Measurements from ENCODE around the gene TAGLN2.

Gene TAGLN2

DNA sequence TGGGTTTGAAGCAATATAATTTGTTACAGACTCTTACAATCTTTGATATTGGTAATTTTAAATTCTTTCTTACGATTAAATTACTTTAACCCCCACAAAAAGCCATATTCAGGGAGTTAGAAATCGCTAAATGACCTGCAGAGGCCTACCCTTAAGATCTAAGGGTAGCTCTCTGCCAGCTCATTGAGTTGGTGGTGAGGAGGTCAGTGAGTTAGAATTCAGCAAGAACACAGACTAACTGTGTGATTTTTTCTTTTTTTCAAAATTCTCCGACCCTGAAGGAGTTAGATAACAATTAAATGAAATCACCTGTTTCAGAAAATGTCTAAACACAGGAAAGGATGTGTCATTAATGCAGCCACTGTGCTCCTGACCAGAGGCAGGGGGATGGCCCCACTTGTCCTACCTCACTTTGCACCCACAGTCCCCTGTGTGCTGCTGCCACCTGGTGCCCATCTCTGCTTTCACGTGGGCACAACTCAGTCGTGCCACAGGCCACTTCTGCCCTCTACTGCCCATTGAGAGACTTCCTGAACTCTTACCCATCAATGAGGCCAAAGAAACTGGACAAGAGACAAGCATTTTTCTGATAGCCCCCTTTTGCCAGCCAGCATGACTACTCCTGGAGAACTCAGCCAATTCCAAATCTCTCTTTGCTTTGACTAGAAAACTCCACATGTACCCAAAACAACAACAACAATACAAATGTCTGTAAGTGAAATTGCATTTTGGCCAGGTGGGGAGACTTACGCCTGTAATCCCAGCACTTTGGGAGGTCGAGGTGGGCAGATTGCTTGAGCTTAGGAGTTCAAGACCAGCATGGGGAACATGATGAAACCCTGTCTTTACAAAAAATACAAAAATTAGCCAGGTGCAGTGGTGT is 33.8 kb downstream of the TAGLN2 start:
- H3K36me3 ChIP-seq (ENCODE audit: control insufficient read depth in 1 of 2, insufficient read depth in 2 of 2, low read length in 2 of 2) = no peaks in the 10 kb centered on the region
- H3K27ac ChIP-seq (ENCODE audit: low read depth, low read length) = no peak overlapping the region
- H3K4me1 ChIP-seq (ENCODE audit: control insufficient read depth in 1 of 2, insufficient read depth in 2 of 2, low read length in 2 of 2) = peaks cover 7 to 10% of the 10 kb centered on the region in 2 donors
- H3K9me3 ChIP-seq (ENCODE audit: control insufficient read depth in 1 of 2, low read length in 2 of 2) = no peaks in the 10 kb centered on the region
- H3K4me3 ChIP-seq (ENCODE audit: low read depth in 1 of 2, low read length in 2 of 2) = no peak overlapping the region
- no peaks in the 10 kb centered on the region for H3K27me3 ChIP-seq (ENCODE audit: control insufficient read depth in 1 of 2, insufficient read depth in 2 of 2, low read length in 2 of 2)
- no peak overlapping the region for H3K9ac ChIP-seq (ENCODE audit: low read depth in 1 of 2, low read length in 2 of 2)

DNA sequence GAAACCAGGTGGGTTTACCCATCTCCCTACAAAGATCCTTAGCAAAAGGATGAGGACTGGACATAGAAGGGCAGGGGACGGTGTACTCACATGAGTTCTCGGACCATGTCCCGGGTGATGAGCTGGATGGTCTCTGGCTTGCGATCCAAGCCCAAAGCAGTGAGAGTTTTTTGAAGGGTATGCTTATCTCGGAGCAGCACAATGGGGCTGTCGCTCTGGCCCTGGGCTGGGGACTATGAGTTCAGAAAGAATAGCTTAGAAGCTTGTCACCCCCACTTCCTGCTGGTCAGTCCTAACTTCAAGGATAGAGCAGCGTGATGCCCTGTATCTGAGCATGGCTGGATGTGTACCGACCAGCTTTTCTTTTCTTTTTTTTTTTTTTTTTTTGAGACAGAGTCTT is 34.9 kb downstream of the TAGLN2 start:
- Histone ChIP-seq H3K27me3 (ENCODE audit: control insufficient read depth in 1 of 2, insufficient read depth in 2 of 2, low read length in 2 of 2) (no peaks in the 10 kb centered on the region), H3K4me3 (ENCODE audit: low read depth in 1 of 2, low read length in 2 of 2) (no peak overlapping the region), H3K4me1 (ENCODE audit: control insufficient read depth in 1 of 2, insufficient read depth in 2 of 2, low read length in 2 of 2) (peaks cover 7 to 10% of the 10 kb centered on the region in 2 donors), H3K36me3 (ENCODE audit: control insufficient read depth in 1 of 2, insufficient read depth in 2 of 2, low read length in 2 of 2) (no peaks in the 10 kb centered on the region), H3K9ac (ENCODE audit: low read depth in 1 of 2, low read length in 2 of 2) (no peak overlapping the region), H3K9me3 (ENCODE audit: control insufficient read depth in 1 of 2, low read length in 2 of 2) (no peaks in the 10 kb centered on the region), H3K27ac (ENCODE audit: low read depth, low read length) (no peak overlapping the region)

DNA sequence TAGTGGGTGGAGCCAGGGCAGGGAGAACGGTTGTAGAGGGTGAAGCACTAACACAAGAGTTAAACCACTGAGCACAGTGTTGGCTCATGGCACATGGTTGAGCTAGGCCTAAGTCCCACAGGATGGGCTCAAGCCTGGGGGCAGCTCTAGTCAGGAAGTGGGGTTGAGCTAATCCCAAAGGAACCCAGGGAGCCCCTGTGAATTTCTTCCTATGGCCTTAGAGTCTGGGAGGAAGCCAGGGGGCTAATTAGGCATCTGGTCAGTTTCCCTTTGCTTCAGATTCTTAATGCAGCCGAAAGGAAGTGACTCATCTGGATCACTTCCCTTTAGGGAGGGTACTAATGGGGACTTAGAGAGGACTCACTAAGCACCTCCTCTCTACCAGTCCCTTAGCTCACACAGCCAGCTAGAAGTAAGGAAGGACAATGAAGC is 35.5 kb downstream of the TAGLN2 start:
- Histone ChIP-seq H3K27me3 (ENCODE audit: control insufficient read depth in 1 of 2, insufficient read depth in 2 of 2, low read length in 2 of 2) (no peaks in the 10 kb centered on the region), H3K9me3 (ENCODE audit: control insufficient read depth in 1 of 2, low read length in 2 of 2) (no peaks in the 10 kb centered on the region), H3K9ac (ENCODE audit: low read depth in 1 of 2, low read length in 2 of 2) (no peak overlapping the region), H3K4me1 (ENCODE audit: control insufficient read depth in 1 of 2, insufficient read depth in 2 of 2, low read length in 2 of 2) (peaks cover 7 to 10% of the 10 kb centered on the region in 2 donors), H3K27ac (ENCODE audit: low read depth, low read length) (peak overlapping the region; percentile 6), H3K36me3 (ENCODE audit: control insufficient read depth in 1 of 2, insufficient read depth in 2 of 2, low read length in 2 of 2) (no peaks in the 10 kb centered on the region), H3K4me3 (ENCODE audit: low read depth in 1 of 2, low read length in 2 of 2) (no peak overlapping the region)

DNA sequence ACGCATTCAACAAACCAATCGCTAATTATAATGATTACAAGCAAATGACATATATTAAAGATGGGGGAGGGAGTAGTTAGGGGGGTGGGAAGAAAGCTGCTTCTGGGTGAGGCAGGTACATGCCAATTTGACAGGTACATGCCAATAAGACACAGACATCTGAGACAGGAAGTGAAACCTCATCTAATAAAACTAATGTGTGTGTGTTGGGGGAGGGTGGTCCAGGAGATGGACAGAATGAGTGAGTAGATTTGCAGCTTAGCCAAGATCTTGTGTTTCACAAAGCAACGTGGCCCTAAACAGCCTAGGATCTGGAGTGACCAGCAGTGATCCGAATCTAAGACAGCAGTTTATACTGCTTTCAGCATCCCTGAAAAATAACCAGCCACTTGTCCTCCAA is 36.1 kb downstream of the TAGLN2 start:
- Histone ChIP-seq H3K4me1 (ENCODE audit: control insufficient read depth in 1 of 2, insufficient read depth in 2 of 2, low read length in 2 of 2) (peaks cover 7 to 10% of the 10 kb centered on the region in 2 donors), H3K4me3 (ENCODE audit: low read depth in 1 of 2, low read length in 2 of 2) (no peak overlapping the region), H3K9ac (ENCODE audit: low read depth in 1 of 2, low read length in 2 of 2) (no peak overlapping the region), H3K27me3 (ENCODE audit: control insufficient read depth in 1 of 2, insufficient read depth in 2 of 2, low read length in 2 of 2) (no peaks in the 10 kb centered on the region), H3K9me3 (ENCODE audit: control insufficient read depth in 1 of 2, low read length in 2 of 2) (no peaks in the 10 kb centered on the region), H3K36me3 (ENCODE audit: control insufficient read depth in 1 of 2, insufficient read depth in 2 of 2, low read length in 2 of 2) (no peaks in the 10 kb centered on the region), H3K27ac (ENCODE audit: low read depth, low read length) (no peak overlapping the region)

DNA sequence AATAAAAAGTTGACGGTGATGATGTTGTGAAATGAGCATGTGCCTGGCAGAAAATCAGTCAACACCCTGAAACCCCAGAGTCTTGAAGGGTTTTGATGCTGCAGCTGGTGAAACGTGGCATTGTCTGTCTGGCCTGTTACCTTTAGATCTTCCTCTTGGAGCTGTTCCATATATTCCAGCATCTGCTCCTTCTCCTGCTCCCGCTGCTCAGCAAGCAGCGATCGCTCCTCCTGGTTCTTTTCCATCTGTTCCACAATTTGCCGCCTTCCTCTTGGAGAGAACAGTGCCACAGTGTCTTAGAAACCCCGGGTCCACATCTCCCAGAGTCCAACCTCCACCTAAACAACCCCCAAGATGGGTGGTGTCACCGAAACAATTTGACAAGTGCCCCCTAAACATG is 41.0 kb downstream of the TAGLN2 start:
- no peaks in the 10 kb centered on the region for H3K27me3 ChIP-seq (ENCODE audit: control insufficient read depth in 1 of 2, insufficient read depth in 2 of 2, low read length in 2 of 2)

DNA sequence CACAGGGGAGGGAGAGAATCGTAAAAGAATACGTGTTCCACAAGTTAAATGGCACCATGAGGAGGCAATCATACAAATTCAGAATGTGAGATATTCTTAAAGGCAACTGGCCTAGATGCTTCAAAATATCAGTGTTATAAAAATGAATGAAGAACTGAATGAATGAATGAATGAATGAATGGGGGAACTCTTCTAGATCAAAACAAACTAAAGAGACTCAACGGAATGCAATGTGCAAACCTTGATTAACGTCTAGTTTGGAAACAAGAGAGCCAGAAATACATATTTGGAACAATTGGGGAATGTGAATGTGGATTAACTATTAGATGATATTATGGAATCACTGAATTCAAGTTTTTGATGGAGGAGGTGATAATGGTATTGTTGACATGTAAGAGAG is 42.2 kb downstream of the TAGLN2 start:
- no peak overlapping the region for H3K4me3 ChIP-seq (ENCODE audit: low read depth in 1 of 2, low read length in 2 of 2)
- H3K27me3 ChIP-seq (ENCODE audit: control insufficient read depth in 1 of 2, insufficient read depth in 2 of 2, low read length in 2 of 2) = no peaks in the 10 kb centered on the region
- H3K4me1 ChIP-seq (ENCODE audit: control insufficient read depth in 1 of 2, insufficient read depth in 2 of 2, low read length in 2 of 2) = peaks cover 0 to 8% of the 10 kb centered on the region in 2 donors
- H3K36me3 ChIP-seq (ENCODE audit: control insufficient read depth in 1 of 2, insufficient read depth in 2 of 2, low read length in 2 of 2) = no peaks in the 10 kb centered on the region
- no peaks in the 10 kb centered on the region for H3K9me3 ChIP-seq (ENCODE audit: control insufficient read depth in 1 of 2, low read length in 2 of 2)
- no peak overlapping the region for H3K27ac ChIP-seq (ENCODE audit: low read depth, low read length)
- no peak overlapping the region for H3K9ac ChIP-seq (ENCODE audit: low read depth in 1 of 2, low read length in 2 of 2)

More for the DNA sequence above, 41.0 kb downstream of the TAGLN2 start:
- peaks cover 0 to 9% of the 10 kb centered on the region in 2 donors for H3K4me1 ChIP-seq (ENCODE audit: control insufficient read depth in 1 of 2, insufficient read depth in 2 of 2, low read length in 2 of 2)
- H3K9ac ChIP-seq (ENCODE audit: low read depth in 1 of 2, low read length in 2 of 2) = no peak overlapping the region
- no peaks in the 10 kb centered on the region for H3K36me3 ChIP-seq (ENCODE audit: control insufficient read depth in 1 of 2, insufficient read depth in 2 of 2, low read length in 2 of 2)
- no peak overlapping the region for H3K27ac ChIP-seq (ENCODE audit: low read depth, low read length)
- H3K9me3 ChIP-seq (ENCODE audit: control insufficient read depth in 1 of 2, low read length in 2 of 2) = no peaks in the 10 kb centered on the region
- no peak overlapping the region for H3K4me3 ChIP-seq (ENCODE audit: low read depth in 1 of 2, low read length in 2 of 2)

DNA sequence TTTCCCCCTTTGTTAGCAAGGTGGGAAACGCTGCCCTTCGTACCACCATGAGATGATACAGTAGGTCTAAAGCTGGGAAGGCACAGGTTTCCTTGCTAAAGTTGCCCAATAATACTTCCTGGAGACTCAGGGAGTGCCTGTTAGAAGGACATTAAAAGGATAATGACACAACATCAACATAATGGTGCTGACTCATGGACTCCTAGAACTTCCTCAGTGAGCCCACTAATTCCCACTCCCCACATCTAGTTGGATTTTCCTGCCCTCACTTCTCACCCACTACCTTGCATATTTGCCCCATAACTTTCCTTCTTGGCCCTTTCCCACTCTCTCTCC is 42.8 kb downstream of the TAGLN2 start:
- Histone ChIP-seq H3K4me1 (ENCODE audit: control insufficient read depth in 1 of 2, insufficient read depth in 2 of 2, low read length in 2 of 2) (peaks cover 0 to 8% of the 10 kb centered on the region in 2 donors), H3K9ac (ENCODE audit: low read depth in 1 of 2, low read length in 2 of 2) (peak overlapping the region in 1 of 2 donors; percentile 7), H3K27ac (ENCODE audit: low read depth, low read length) (no peak overlapping the region), H3K9me3 (ENCODE audit: control insufficient read depth in 1 of 2, low read length in 2 of 2) (no peaks in the 10 kb centered on the region), H3K27me3 (ENCODE audit: control insufficient read depth in 1 of 2, insufficient read depth in 2 of 2, low read length in 2 of 2) (no peaks in the 10 kb centered on the region), H3K4me3 (ENCODE audit: low read depth in 1 of 2, low read length in 2 of 2) (no peak overlapping the region), H3K36me3 (ENCODE audit: control insufficient read depth in 1 of 2, insufficient read depth in 2 of 2, low read length in 2 of 2) (no peaks in the 10 kb centered on the region)

DNA sequence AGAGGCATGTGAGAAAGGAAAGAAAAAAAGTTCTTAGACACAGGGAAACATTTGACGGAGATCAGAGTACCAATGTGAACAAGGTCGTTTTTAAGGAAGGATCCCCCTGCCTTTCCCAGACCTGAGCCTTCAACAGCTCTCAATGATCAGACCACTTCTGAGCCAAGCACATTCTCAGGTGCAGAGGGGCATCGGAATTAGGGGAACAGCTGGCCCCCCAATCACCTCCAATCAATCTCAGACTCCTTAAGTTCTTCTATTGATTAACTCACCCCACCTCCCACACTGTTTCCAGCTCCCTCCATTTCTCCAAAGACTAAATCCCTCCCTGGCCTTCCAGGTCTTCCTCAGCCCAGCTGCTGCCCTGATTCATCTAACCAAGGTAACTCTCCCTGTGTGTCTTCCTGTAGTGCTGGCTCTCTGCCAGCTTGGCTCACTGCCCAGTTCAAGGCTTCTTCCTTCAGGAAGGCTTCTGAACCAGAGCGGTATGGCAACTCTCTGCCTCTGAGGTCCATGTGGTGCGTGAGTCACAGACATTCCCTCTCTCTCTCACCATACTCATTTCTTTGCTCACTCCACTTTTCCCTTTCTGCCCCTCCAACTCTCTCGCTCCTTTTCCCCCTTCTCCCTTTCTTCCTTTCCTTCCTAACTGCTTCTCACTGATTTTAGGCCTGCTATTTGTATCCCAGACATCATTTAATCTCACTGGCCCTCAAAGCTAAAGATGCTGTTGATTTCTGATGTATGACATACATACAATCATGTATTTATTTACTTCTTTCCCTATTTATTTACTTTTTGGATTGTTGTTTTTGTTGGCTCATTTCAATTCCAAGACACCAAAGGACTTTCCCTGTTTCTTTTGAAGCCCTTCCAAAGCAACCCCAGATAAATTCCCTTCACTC is 43.4 kb downstream of the TAGLN2 start:
- no peak overlapping the region for H3K9ac ChIP-seq (ENCODE audit: low read depth in 1 of 2, low read length in 2 of 2)

DNA sequence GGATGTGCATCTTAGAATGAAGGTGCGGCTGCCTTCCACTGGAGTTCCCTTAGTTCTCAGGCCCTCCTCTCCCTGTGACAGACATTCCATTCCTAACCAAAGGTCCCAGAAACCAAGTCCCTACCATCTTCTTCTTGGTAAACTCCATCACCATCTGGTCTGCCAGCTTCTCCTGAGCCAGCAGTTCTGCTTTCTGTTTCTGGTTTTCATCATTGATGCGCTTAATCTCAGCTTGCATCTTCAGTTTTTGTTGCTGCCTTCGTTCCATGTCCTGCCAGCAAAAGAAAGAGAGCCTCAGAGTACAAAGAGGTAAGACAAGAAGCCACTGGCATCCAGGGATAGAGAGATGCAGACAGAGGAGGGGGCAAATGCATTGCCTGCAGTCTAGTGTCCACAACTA is 44.9 kb downstream of the TAGLN2 start:
- no peaks in the 10 kb centered on the region for H3K36me3 ChIP-seq (ENCODE audit: control insufficient read depth in 1 of 2, insufficient read depth in 2 of 2, low read length in 2 of 2)
- H3K4me1 ChIP-seq (ENCODE audit: control insufficient read depth in 1 of 2, insufficient read depth in 2 of 2, low read length in 2 of 2) = peaks cover 0 to 8% of the 10 kb centered on the region in 2 donors
- H3K9ac ChIP-seq (ENCODE audit: low read depth in 1 of 2, low read length in 2 of 2) = no peak overlapping the region
- H3K4me3 ChIP-seq (ENCODE audit: low read depth in 1 of 2, low read length in 2 of 2) = no peak overlapping the region
- H3K27me3 ChIP-seq (ENCODE audit: control insufficient read depth in 1 of 2, insufficient read depth in 2 of 2, low read length in 2 of 2) = no peaks in the 10 kb centered on the region
- H3K9me3 ChIP-seq (ENCODE audit: control insufficient read depth in 1 of 2, low read length in 2 of 2) = no peaks in the 10 kb centered on the region
- H3K27ac ChIP-seq (ENCODE audit: low read depth, low read length) = no peak overlapping the region

More for the DNA sequence above, 43.4 kb downstream of the TAGLN2 start:
- Histone ChIP-seq H3K36me3 (ENCODE audit: control insufficient read depth in 1 of 2, insufficient read depth in 2 of 2, low read length in 2 of 2) (no peaks in the 10 kb centered on the region), H3K9me3 (ENCODE audit: control insufficient read depth in 1 of 2, low read length in 2 of 2) (no peaks in the 10 kb centered on the region), H3K27ac (ENCODE audit: low read depth, low read length) (no peak overlapping the region), H3K4me1 (ENCODE audit: control insufficient read depth in 1 of 2, insufficient read depth in 2 of 2, low read length in 2 of 2) (peaks cover 0 to 8% of the 10 kb centered on the region in 2 donors), H3K27me3 (ENCODE audit: control insufficient read depth in 1 of 2, insufficient read depth in 2 of 2, low read length in 2 of 2) (no peaks in the 10 kb centered on the region), H3K4me3 (ENCODE audit: low read depth in 1 of 2, low read length in 2 of 2) (no peak overlapping the region)

DNA sequence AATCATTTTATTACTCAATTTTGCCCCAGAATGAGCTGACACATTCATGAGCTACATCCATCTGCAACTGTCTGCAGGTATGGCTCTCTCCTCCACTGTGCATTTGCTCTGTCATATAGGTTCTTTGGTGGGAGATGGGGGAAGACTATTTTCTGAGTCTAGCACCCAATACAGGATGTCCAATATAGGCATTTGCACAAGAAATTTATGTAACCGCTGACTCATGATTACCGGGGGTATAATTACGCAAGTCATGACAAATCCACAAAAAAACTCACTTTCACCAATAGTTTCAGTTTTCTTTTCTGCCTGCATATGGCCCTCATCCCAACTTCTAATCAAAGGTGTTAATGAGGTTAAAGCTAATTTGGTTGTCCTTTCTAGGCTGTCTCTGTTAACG is 45.3 kb downstream of the TAGLN2 start:
- no peaks in the 10 kb centered on the region for H3K36me3 ChIP-seq (ENCODE audit: control insufficient read depth in 1 of 2, insufficient read depth in 2 of 2, low read length in 2 of 2)
- no peaks in the 10 kb centered on the region for H3K27me3 ChIP-seq (ENCODE audit: control insufficient read depth in 1 of 2, insufficient read depth in 2 of 2, low read length in 2 of 2)
- H3K9ac ChIP-seq (ENCODE audit: low read depth in 1 of 2, low read length in 2 of 2) = no peak overlapping the region
- H3K4me1 ChIP-seq (ENCODE audit: control insufficient read depth in 1 of 2, insufficient read depth in 2 of 2, low read length in 2 of 2) = peaks cover 0 to 8% of the 10 kb centered on the region in 2 donors
- no peak overlapping the region for H3K27ac ChIP-seq (ENCODE audit: low read depth, low read length)
- no peak overlapping the region for H3K4me3 ChIP-seq (ENCODE audit: low read depth in 1 of 2, low read length in 2 of 2)
- H3K9me3 ChIP-seq (ENCODE audit: control insufficient read depth in 1 of 2, low read length in 2 of 2) = no peaks in the 10 kb centered on the region
